ENCODE measurements around the gene WDR89.
A peak's percentile ranks its signal among the peaks of the same experiment; 100 is the strongest.

WDR89 gene

DNA sequence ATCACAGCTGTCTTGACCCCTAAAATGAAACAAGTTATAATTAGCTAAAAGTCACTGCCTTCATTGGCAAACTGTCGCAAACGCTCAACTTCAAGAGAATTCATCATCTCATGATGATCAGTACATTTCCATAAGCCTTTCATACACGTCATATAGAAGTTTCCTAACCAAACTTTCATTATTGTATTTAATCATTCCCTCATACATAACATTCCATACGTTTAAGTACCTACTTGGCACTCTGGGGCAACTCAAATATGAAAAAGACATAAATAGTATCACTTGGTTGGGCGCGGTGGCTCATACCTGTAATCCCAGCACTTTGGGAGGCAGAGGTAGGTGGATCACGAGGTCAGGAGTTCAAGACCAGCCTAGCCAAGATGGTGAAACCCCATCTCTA, 86.1 kb downstream of the WDR89 start:
- Histone ChIP-seq H3K36me3 (ENCODE audit: insufficient read depth, low read length) (no peaks in the 10 kb centered on the region), H3K4me1 (ENCODE audit: insufficient read depth, low read length) (no peaks in the 10 kb centered on the region), H3K9me3 (ENCODE audit: low read length) (no peaks in the 10 kb centered on the region), H2AFZ (ENCODE audit: low read depth, low read length) (no peak overlapping the region), H3K27me3 (ENCODE audit: insufficient read depth, low read length) (no peaks in the 10 kb centered on the region), H3K4me3 (ENCODE audit: low read length) (no peak overlapping the region)

DNA sequence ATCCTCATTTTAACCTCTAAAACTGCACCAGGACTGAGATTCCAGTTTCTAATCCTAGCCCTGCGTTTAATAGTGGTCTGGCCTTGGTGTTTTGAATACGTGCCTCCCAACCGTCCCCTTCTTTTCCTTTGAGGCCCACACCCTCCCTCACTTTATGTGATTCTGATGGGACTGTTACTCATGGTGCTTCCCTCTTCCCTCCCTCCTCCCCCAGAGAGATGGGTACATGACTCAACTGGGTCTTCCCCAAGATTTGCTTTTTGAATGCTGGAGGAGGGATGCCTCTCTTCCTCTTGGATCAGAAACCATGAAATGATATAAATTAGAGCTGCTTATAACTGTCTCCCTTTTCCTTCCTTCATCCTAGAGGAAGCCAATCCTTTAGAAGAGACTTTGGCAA, 90.3 kb downstream of the WDR89 start:
- no peaks in the 10 kb centered on the region for H3K9me3 ChIP-seq (ENCODE audit: low read length)
- peak overlapping the region; percentile 17 for H2AFZ ChIP-seq (ENCODE audit: low read depth, low read length)
- H3K27me3 ChIP-seq (ENCODE audit: insufficient read depth, low read length): no peaks in the 10 kb centered on the region
- H3K4me1 ChIP-seq (ENCODE audit: insufficient read depth, low read length): no peaks in the 10 kb centered on the region
- no peaks in the 10 kb centered on the region for H3K36me3 ChIP-seq (ENCODE audit: insufficient read depth, low read length)
- H3K4me3 ChIP-seq (ENCODE audit: low read length): no peak overlapping the region

DNA sequence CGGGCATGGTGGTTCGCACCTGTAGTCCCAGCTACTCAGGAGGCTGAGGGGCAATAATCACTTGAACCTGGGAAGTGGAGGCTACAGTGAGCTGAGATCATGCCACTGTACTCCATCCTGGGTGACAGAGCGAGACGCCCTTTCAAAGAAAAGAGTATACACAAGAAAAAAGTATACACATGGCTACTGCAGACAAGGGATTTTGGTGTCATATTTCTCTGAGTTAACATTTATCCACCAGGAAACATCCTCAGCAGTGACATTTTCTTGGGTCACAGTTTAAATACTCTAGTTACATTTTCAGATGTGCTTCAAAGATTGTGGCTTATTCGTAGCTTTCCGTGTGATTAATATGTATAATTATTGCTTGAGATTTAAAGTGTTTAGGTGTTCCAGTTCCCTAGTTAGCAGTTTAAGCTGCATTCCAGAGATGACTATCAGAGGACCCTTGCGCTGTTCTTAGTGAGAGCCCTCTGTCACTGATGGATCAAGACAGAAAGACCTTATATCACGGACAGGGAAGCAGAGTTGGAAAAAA, 93.8 kb downstream of the WDR89 start:
- H2AFZ ChIP-seq (ENCODE audit: low read depth, low read length): no peak overlapping the region
- no peak overlapping the region for H3K4me3 ChIP-seq (ENCODE audit: low read length)
- H3K36me3 ChIP-seq (ENCODE audit: insufficient read depth, low read length): no peaks in the 10 kb centered on the region
- H3K9me3 ChIP-seq (ENCODE audit: low read length): no peaks in the 10 kb centered on the region
- peaks cover 4% of the 10 kb centered on the region for H3K4me1 ChIP-seq (ENCODE audit: insufficient read depth, low read length)
- H3K27me3 ChIP-seq (ENCODE audit: insufficient read depth, low read length): no peaks in the 10 kb centered on the region
